BE2C (cell line): ENCODE measurements around the gene EDEM1.

ENCODE experiments used
- DNase-seq: peaks from one replicate; pipeline ENCODE4 v3.0.0-alpha.2; 2020
- H3K27me3 ChIP-seq: fragments of 250-450 bp; sonication (Bioruptor Pico); 2 replicates; pipeline ENCODE4 v1.5.1; 2020; ENCODE audit warnings: mild to moderate bottlenecking
- H3K36me3 ChIP-seq: fragments of 250-450 bp; sonication (Bioruptor Pico); 2 replicates; pipeline ENCODE4 v1.5.1; 2020; ENCODE audit warnings: mild to moderate bottlenecking
- H3K4me1 ChIP-seq: fragments of 250-450 bp; sonication (Bioruptor Pico); 2 replicates; pipeline ENCODE4 v1.5.1; 2020
- H3K4me3 ChIP-seq: 2 replicates; pipeline ENCODE4 v1.5.1; 2011; ENCODE audit warnings: low read depth, low read length
- H3K9me3 ChIP-seq: fragments of 250-450 bp; sonication (Bioruptor Pico); 2 replicates; pipeline ENCODE4 v1.5.1; 2020
- CTCF ChIP-seq: IDR thresholded peaks from 2 replicates; pipeline ENCODE4 v1.5.1; 2012; ENCODE audit warnings: mild to moderate bottlenecking, low read depth, low read length

EDEM1 gene

GRCh38 chr3:5155241-5155640 is 32.3 kb upstream of the EDEM1 start:
- no peaks in the 10 kb centered on the region for H3K36me3 ChIP-seq
- no peaks in the 10 kb centered on the region for H3K4me1 ChIP-seq
- H3K9me3 ChIP-seq = no peaks in the 10 kb centered on the region
- H3K4me3 ChIP-seq = no peak overlapping the region
- no peak for TF ChIP-seq CTCF
- H3K27me3 ChIP-seq = no peaks in the 10 kb centered on the region
- DNase-seq = no peak

- no peaks in the 10 kb centered on the region for H3K9me3 ChIP-seq
- no peak for TF ChIP-seq CTCF
- no peak overlapping the region for H3K4me3 ChIP-seq
- no peaks in the 10 kb centered on the region for H3K4me1 ChIP-seq
- DNase-seq = no peak
- H3K36me3 ChIP-seq = no peaks in the 10 kb centered on the region
- no peaks in the 10 kb centered on the region for H3K27me3 ChIP-seq
Observed at GRCh38 chr3:5160321-5160720, 27.2 kb upstream of the EDEM1 start.

GRCh38 chr3:5160940-5161858 is 26.3 kb upstream of the EDEM1 start:
- H3K36me3 ChIP-seq = no peaks in the 10 kb centered on the region
- no peak for DNase-seq
- H3K4me1 ChIP-seq = no peaks in the 10 kb centered on the region
- no peaks in the 10 kb centered on the region for H3K9me3 ChIP-seq
- no peak overlapping the region for H3K4me3 ChIP-seq
- no peaks in the 10 kb centered on the region for H3K27me3 ChIP-seq
- TF ChIP-seq CTCF = no peak

GRCh38 chr3:5162102-5162501 is 25.4 kb upstream of the EDEM1 start:
- Histone ChIP-seq H3K4me3 (no peak overlapping the region), H3K27me3 (no peaks in the 10 kb centered on the region), H3K9me3 (no peaks in the 10 kb centered on the region), H3K36me3 (no peaks in the 10 kb centered on the region), H3K4me1 (no peaks in the 10 kb centered on the region)
- TF ChIP-seq CTCF = no peak
- DNase-seq = no peak

GRCh38 chr3:5165698-5166097 is 21.8 kb upstream of the EDEM1 start:
- H3K4me3 ChIP-seq = no peak overlapping the region
- H3K9me3 ChIP-seq = no peaks in the 10 kb centered on the region
- H3K36me3 ChIP-seq = no peaks in the 10 kb centered on the region
- H3K4me1 ChIP-seq = no peaks in the 10 kb centered on the region
- TF ChIP-seq CTCF = no peak
- DNase-seq = no peak
- no peaks in the 10 kb centered on the region for H3K27me3 ChIP-seq

GRCh38 chr3:5166846-5167245 is 20.7 kb upstream of the EDEM1 start:
- no peak for TF ChIP-seq CTCF
- DNase-seq = no peak
- Histone ChIP-seq H3K27me3 (no peaks in the 10 kb centered on the region), H3K4me1 (no peaks in the 10 kb centered on the region), H3K36me3 (no peaks in the 10 kb centered on the region), H3K4me3 (no peak overlapping the region), H3K9me3 (no peaks in the 10 kb centered on the region)
